RWPE2 (cell line): ENCODE measurements around the gene PIH1D1.

Source experiments
- ATAC-seq: fragments of 200-7000 bp; cut with Tn5 transposase; 3 replicates; pipeline ENCODE4 v1.9.1; 2021; ENCODE audit warnings: low read depth
- DNase-seq: peaks from one replicate; pipeline ENCODE4 v3.0.0-alpha.2; 2020; ENCODE audit warnings: low spot score
- H3K27ac ChIP-seq: fragments of 450-650 bp; 2 replicates; pipeline ENCODE4 v1.5.1; 2017; ENCODE audit warnings: mild to moderate bottlenecking; ENCODE audit not compliant: poor library complexity, severe bottlenecking
- H3K27me3 ChIP-seq: fragments of 250-450 bp; sonication (Bioruptor Pico); 2 replicates; pipeline ENCODE4 v1.5.1; 2021; ENCODE audit warnings: mild to moderate bottlenecking, moderate library complexity; ENCODE audit not compliant: insufficient read depth, poor library complexity, severe bottlenecking
- H3K36me3 ChIP-seq: fragments of 250-450 bp; sonication (Bioruptor Pico); 2 replicates; pipeline ENCODE4 v1.5.1; 2020; ENCODE audit warnings: low read depth, mild to moderate bottlenecking, moderate library complexity
- H3K4me1 ChIP-seq: fragments of 250-450 bp; sonication (Bioruptor Pico); 2 replicates; pipeline ENCODE4 v1.5.1; 2021; ENCODE audit warnings: mild to moderate bottlenecking, moderate library complexity; ENCODE audit not compliant: insufficient read depth, poor library complexity, severe bottlenecking
- H3K4me3 ChIP-seq: fragments of 250-450 bp; sonication (Bioruptor Pico); 2 replicates; pipeline ENCODE4 v1.5.1; 2021; ENCODE audit warnings: mild to moderate bottlenecking, moderate library complexity; ENCODE audit not compliant: severe bottlenecking
- H3K9me3 ChIP-seq: fragments of 250-450 bp; sonication (Bioruptor Pico); 2 replicates; pipeline ENCODE4 v1.5.1; 2021; ENCODE audit warnings: mild to moderate bottlenecking, moderate library complexity; ENCODE audit not compliant: severe bottlenecking
- TF ChIP-seq, protein P1 (sequence below): fragments of 450-650 bp; IDR thresholded peaks from one replicate; pipeline ENCODE4 v1.5.1; 2017; ENCODE audit warnings: mild to moderate bottlenecking, moderate library complexity; ENCODE audit not compliant: poor library complexity, severe bottlenecking

PIH1D1 gene

DNA sequence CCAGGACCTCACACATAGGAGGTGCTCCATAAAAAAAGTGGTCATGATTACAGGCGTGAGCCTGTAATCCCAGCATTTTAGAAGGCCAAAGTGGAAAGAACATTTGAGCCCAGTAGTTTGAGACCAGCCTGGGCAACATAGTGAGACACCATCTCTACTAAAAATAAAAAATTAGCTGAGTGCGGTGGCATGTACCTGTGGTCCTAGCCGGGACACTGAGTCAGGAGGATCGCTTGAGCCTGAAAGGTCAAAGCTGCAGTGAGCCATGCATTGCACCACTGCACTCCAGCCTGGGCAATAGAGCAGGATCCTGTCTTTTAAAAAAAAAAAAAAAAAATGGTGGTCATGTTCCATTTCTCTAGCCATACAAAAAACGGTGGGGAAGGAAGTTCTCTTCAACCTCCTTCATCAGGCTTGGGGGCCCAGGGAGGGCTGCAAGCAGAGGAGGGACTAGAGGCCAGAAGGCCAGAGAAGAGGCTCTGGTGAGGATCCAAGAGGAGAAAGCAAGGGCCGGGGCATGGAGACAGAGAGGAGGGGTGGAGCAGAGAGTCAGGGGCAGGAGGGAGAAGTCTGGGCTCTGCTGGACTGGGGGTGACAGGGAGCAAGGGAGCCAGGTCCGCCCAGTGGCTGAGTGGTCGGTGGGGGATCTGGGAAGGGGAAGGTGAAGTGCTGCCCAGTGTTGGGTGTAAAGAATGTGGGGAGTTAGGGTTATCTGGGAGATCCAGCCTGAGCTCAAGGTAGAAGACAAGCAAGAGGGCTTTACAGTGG, 54.7 kb downstream of the PIH1D1 start:
- H3K27ac ChIP-seq: no peak overlapping the region
- no peak overlapping the region for H3K4me3 ChIP-seq
- H3K4me1 ChIP-seq: no peaks in the 10 kb centered on the region
- H3K36me3 ChIP-seq: no peaks in the 10 kb centered on the region
- H3K9me3 ChIP-seq: no peaks in the 10 kb centered on the region
- TF ChIP-seq, protein P1, sequence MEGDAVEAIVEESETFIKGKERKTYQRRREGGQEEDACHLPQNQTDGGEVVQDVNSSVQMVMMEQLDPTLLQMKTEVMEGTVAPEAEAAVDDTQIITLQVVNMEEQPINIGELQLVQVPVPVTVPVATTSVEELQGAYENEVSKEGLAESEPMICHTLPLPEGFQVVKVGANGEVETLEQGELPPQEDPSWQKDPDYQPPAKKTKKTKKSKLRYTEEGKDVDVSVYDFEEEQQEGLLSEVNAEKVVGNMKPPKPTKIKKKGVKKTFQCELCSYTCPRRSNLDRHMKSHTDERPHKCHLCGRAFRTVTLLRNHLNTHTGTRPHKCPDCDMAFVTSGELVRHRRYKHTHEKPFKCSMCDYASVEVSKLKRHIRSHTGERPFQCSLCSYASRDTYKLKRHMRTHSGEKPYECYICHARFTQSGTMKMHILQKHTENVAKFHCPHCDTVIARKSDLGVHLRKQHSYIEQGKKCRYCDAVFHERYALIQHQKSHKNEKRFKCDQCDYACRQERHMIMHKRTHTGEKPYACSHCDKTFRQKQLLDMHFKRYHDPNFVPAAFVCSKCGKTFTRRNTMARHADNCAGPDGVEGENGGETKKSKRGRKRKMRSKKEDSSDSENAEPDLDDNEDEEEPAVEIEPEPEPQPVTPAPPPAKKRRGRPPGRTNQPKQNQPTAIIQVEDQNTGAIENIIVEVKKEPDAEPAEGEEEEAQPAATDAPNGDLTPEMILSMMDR: no peak
- ATAC-seq: no peak
- H3K27me3 ChIP-seq: no peaks in the 10 kb centered on the region
- no peak for DNase-seq
